ENCODE measurements around the gene USP6.
"Not testable (repeated sequence)": the region's sequence is repeated elsewhere in the genome, so short reads cannot be mapped to it uniquely, and the experiment has no call there.

The USP6 gene

DNA sequence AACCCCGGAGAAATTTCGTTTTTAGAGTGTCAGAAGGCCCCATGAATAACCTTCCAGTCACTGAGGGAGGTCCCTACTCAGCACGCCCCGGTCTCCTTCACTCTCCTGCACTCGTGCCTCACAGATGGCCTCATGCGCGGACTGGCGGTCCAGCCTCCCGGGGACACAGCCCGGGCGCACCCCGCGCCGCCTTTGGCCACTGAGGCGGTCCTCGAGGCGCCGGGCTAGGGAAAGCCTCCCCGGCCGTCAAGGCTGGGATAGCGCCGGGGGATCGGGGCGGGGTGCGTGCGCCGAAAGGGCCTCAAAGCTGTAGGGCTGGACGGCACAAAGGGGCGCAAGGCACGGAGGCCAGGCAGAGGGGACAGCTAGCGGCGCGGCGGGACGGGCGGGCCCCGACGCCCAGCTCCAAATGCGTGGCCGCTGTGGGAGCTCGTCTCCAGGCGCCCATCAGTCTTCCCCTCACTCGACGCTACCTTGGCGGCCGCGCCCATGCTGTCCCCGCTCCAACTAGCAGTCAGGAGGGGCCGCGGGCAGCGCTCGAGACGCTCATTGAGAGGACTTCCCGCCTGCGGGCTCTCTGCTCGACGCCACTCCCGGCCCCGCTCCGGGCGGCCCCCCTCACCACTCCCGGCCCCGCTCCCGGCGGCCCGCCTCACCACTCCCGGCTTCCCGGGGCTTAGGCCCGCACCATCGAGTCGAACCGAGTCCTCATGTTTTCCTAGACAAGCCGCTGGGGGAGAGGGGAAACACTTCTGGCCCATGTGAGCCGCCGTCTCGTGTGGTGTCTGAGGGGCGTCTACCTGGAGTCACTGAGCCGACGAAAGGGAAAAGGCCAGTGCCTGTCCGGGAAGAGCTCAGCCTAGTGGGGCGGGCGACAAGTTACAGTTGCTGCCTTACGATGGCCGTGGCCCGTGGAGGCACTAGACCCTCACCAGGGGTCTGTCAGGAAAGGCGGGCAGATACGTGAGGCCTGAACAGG lies at the start of gene USP6:
USP6 (plus strand) TSS at position 360 of the 979 bp plus-strand sequence. CDS start 14,336 bp downstream, outside the sequence.
- no peak within 1 kb of the TSS for H3K27ac ChIP-seq
- TF ChIP-seq, protein P1, sequence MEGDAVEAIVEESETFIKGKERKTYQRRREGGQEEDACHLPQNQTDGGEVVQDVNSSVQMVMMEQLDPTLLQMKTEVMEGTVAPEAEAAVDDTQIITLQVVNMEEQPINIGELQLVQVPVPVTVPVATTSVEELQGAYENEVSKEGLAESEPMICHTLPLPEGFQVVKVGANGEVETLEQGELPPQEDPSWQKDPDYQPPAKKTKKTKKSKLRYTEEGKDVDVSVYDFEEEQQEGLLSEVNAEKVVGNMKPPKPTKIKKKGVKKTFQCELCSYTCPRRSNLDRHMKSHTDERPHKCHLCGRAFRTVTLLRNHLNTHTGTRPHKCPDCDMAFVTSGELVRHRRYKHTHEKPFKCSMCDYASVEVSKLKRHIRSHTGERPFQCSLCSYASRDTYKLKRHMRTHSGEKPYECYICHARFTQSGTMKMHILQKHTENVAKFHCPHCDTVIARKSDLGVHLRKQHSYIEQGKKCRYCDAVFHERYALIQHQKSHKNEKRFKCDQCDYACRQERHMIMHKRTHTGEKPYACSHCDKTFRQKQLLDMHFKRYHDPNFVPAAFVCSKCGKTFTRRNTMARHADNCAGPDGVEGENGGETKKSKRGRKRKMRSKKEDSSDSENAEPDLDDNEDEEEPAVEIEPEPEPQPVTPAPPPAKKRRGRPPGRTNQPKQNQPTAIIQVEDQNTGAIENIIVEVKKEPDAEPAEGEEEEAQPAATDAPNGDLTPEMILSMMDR (conservative IDR thresholded peaks at IDR 0.05) = no peak

DNA sequence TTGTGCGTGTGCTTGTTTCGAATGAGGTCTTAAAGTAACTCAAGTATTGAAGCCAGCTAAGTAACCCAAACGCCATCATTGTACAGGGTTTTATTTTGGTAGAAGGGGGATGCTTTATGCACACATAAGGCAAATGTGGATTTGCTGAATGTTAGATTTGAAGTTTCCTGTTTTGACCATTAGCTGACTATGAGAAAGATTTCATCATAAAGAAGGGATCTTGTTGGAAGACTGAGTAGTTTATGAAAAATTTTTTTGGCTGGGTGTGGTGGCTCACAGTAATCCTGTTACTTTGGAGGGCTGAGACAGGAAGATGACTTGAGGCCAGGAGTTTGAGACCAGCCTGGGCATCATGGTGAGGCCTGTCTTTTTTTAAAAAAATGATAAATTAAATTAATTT lies 47.6 kb upstream of the USP6 start:
- H3K27ac ChIP-seq = no peak overlapping the region
- TF ChIP-seq, protein P1 (conservative IDR thresholded peaks at IDR 0.05) = no peak

DNA sequence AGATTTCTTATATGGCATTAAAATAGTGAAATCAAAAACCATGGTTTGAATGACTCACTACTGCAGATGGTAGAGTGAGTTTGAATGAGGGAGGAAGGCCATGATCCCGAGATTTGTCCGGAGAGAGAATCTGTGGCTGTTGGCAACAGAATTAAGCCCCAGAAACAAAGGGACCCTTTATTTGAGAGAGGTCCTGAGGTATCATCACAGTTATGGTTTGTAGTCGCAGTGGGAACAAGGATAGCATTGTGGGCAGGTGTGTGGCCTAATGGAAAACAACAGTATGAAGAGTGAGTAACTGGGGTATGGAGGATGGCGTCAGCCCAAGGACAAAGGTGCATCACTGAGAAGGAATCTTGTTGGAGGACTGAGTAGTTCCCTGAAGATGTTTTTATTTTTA lies 46.1 kb upstream of the USP6 start:
- no peak overlapping the region for H3K27ac ChIP-seq

DNA sequence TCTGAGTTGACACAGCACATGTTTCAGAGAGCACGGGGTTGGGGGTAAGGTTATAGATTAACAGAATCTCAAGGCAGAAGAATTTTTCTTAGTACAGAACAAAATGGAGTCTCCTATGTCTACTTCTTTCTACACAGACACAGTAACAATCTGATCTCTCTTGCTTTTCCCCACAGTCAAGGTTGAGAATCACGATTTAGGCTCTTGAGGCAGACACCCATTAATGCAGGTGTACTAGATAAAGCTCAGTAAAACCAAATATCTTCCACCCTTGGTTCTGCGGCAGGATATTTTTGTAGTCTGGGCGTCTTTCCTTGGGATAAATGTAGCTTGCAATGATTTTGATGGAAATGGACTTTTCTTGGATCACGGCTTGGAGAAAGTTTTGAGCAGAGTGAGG lies 40.4 kb upstream of the USP6 start:
- H3K27ac ChIP-seq = not testable (repeated sequence)

More for the DNA sequence above, 46.1 kb upstream of the USP6 start:
- TF ChIP-seq, protein P1 (conservative IDR thresholded peaks at IDR 0.05) = no peak

DNA sequence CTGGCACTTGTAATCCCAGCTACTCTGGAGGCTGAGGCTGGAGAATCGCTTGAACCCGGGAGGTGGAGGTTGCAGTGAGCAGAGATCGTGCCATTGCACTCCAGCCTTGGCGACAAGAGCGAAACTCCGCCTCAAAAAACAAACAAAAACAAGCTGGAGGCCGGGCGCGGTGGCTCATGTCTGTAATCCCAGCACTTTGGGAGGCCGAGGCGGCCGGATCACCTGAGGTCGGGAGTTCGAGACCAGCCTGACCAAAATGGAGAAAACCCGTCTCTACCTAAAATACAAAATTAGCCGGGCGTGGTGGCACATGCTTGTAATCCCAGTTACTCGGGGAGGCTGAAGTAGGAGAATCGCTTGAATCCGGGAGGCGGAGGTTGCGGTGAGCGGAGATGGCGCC lies 38.6 kb upstream of the USP6 start:
- H3K27ac ChIP-seq = peak overlapping the region; percentile 79

DNA sequence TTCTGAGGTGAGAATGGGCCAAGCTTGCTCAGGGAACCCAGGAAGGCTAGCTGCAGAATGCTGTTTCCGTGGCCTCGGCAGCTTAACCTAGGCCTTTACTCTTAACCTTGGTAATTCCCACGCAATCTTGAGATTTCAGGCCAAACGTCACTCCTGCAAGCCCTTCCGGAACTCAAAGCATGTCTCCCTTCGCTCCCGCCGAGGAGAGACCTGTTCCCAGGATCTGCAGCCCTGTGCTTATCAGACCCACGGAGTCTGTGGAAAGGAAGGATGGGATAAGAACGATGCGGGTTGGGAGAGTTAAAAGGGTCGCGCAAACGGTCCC lies 38.1 kb upstream of the USP6 start:
- TF ChIP-seq, protein P1 (conservative IDR thresholded peaks at IDR 0.05) = no peak
- H3K27ac ChIP-seq = peak overlapping the region; percentile 79

DNA sequence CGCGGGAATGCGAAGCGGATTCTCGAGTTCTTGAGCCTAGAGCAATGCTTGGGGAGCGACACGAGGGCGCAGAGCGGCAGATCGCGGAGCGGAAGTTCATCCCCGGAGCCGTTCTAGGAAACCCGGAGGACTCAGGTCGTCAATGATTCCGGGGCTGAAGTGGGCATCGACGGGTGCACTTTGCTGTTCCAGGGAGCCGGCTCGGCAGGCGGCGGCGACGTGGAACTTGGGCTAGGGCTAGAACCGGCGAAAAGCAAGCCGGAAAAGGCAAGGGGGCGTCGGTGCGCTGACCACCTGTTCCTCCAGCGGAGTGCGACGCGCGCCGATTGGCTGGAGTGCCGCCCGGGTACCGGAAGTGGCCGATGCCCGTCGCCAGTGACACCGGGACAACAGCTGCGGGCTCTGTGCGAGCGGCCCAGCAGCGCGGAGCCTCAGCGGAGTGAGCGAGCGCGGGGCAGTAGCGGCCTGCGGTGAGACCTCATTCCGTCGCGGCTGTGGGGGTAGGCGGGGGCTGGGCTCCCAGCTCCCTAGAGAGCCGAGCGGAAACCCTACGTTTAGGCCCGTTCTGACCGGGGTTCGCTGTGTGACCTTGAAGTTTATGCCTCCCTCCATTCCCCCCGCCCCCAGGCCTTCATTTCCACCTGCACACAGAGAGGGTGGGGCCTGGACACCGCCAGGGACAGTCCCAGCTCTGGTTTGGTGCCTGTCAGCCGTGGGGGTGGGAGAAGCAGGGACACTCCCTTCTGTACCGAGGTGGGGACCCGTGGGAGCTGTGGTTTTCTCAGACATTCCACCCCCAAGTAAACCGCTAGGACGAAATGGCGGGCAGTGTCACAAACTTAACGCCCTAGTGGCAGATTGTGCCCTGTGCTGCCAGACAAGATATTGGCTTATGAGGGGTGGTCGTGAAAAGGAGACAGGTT lies 37.5 kb upstream of the USP6 start, which contains the start of gene ZFP3:
ZFP3 (plus strand) TSS at position 362 of the 923 bp plus-strand sequence. CDS start 13,038 bp downstream, outside the sequence.
- peak within 1 kb of the TSS; percentile 79 for H3K27ac ChIP-seq
- TF ChIP-seq, protein P1 (conservative IDR thresholded peaks at IDR 0.05) = no peak

DNA sequence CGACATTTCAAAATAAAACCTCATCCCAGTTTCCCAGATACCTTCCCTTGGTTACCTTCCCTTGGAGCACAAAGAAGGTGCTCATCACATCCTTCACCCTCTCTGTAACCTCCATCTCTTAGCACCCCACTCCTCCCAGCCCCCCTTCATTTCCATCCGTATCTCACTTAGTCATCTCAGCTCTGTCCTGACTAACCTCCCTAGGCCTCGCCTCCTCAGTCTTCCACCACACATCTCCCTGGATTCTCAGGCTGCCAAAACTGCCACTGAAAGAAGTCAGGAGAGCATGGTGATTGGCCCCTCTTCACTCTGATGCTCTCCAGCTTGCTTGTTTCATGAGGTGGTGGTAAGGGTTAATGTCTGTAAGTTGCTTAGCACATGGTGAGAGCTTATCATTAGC lies 35.2 kb upstream of the USP6 start:
- TF ChIP-seq, protein P1 (conservative IDR thresholded peaks at IDR 0.05) = no peak
- no peak overlapping the region for H3K27ac ChIP-seq
